GM19324 (cell line): Measurements from ENCODE around the gene CCDC102B.
"Not testable (repeated sequence)": the region's sequence is repeated elsewhere in the genome, so short reads cannot be mapped to it uniquely, and the experiment has no call there.

Source experiments
- ATAC-seq: cut with Tn5 transposase; IDR thresholded peaks from one replicate; pipeline ENCODE4 v1.9.1; 2021; ENCODE audit warnings: mild to moderate bottlenecking, moderate library complexity; ENCODE audit not compliant: unreplicated experiment, low FRiP score

CCDC102B gene

GRCh38 chr18:68960355-68960754 lies 162.5 kb downstream of the CCDC102B start:
- ATAC-seq = no peak

GRCh38 chr18:68962623-68963022 lies 164.7 kb downstream of the CCDC102B start:
- ATAC-seq = no peak

GRCh38 chr18:68965817-68966216 lies 167.9 kb downstream of the CCDC102B start:
- ATAC-seq = no peak

GRCh38 chr18:68969027-68969426 lies 171.1 kb downstream of the CCDC102B start:
- no peak for ATAC-seq

- no peak for ATAC-seq
Observed at GRCh38 chr18:68972176-68972575, 174.3 kb downstream of the CCDC102B start.

- no peak for ATAC-seq
Observed at GRCh38 chr18:68979737-68980136, 181.9 kb downstream of the CCDC102B start.

GRCh38 chr18:68983126-68983525 lies 185.2 kb downstream of the CCDC102B start:
- no peak for ATAC-seq

- no peak for ATAC-seq
Observed at GRCh38 chr18:68984342-68984741, 186.5 kb downstream of the CCDC102B start.

GRCh38 chr18:68985172-68985820 lies 187.4 kb downstream of the CCDC102B start:
- peak; percentile 100 for ATAC-seq

GRCh38 chr18:68991286-68991685 lies 193.4 kb downstream of the CCDC102B start:
- no peak for ATAC-seq

GRCh38 chr18:68992719-68993482 lies 195.0 kb downstream of the CCDC102B start:
- peak; percentile 90 for ATAC-seq

GRCh38 chr18:68995675-68996074 lies 197.8 kb downstream of the CCDC102B start:
- no peak for ATAC-seq

- no peak for ATAC-seq
Observed at GRCh38 chr18:68997845-68998244, 200.0 kb downstream of the CCDC102B start.

- no peak for ATAC-seq
Observed at GRCh38 chr18:69000366-69000765, 202.5 kb downstream of the CCDC102B start.

GRCh38 chr18:69002233-69002632 lies 204.4 kb downstream of the CCDC102B start:
- no peak for ATAC-seq

GRCh38 chr18:69006212-69006611 lies 208.3 kb downstream of the CCDC102B start:
- not testable (repeated sequence) for ATAC-seq

- ATAC-seq = no peak
Observed at GRCh38 chr18:69008538-69008937, 210.7 kb downstream of the CCDC102B start.

GRCh38 chr18:69021211-69021805 lies 223.4 kb downstream of the CCDC102B start:
- no peak for ATAC-seq

- no peak for ATAC-seq
Observed at GRCh38 chr18:69022426-69022825, 224.5 kb downstream of the CCDC102B start.

GRCh38 chr18:69031571-69031970 lies 233.7 kb downstream of the CCDC102B start:
- ATAC-seq = no peak

GRCh38 chr18:69032009-69032408 lies 234.1 kb downstream of the CCDC102B start:
- no peak for ATAC-seq

- no peak for ATAC-seq
Observed at GRCh38 chr18:69035756-69036155, 237.9 kb downstream of the CCDC102B start.
